Large intestine (tissue), 3 donors: ENCODE results near the gene LIPT1. TPM values are rescaled to one million over a fixed set of nuclear protein-coding genes. Genes with fewer than 3 reads are reported as not detected.

Experiments used
- DNase-seq, 2 donors: peaks; one replicate each; pipeline versions ENCODE4 v3.0.0 to v3.0.0-alpha.2; 2013
- H3K27ac ChIP-seq: one replicate; pipeline ENCODE4 v1.5.1; 2013; ENCODE audit warnings: low read length
- H3K27me3 ChIP-seq: 2 replicates; pipeline ENCODE4 v1.6.1; 2013; ENCODE audit warnings: low read length; ENCODE audit not compliant: control insufficient read depth, insufficient read depth
- H3K36me3 ChIP-seq: 2 replicates; pipeline ENCODE4 v1.6.1; 2013; ENCODE audit warnings: low read length; ENCODE audit not compliant: control insufficient read depth, insufficient read depth
- H3K4me1 ChIP-seq: one replicate; pipeline ENCODE4 v1.6.1; 2013; ENCODE audit warnings: low read length; ENCODE audit not compliant: control insufficient read depth, insufficient read depth
- H3K4me3 ChIP-seq: one replicate; pipeline ENCODE4 v1.5.1; 2013; ENCODE audit warnings: low read length
- H3K9me3 ChIP-seq: one replicate; pipeline ENCODE4 v1.6.1; 2013; ENCODE audit warnings: mild to moderate bottlenecking, low read depth, low read length, moderate library complexity; ENCODE audit not compliant: control insufficient read depth
- WGBS: methylation state at CpG from one replicate; pipeline ENCODE4 v1.1.5; 2013; ENCODE audit warnings: low lambda C conversion rate; ENCODE audit not compliant: insufficient coverage; 5-methylcytosine and 5-hydroxymethylcytosine counted together
- polyA plus RNA-seq: library from polyadenylated mRNA; unstranded; fragments of 120-200 nt; gene quantifications from one replicate; pipeline ENCODE4 v1.2.1, GENCODE V29; 2013

The LIPT1 gene
- polyA plus RNA-seq, 1 donor: 18.4 TPM

DNA sequence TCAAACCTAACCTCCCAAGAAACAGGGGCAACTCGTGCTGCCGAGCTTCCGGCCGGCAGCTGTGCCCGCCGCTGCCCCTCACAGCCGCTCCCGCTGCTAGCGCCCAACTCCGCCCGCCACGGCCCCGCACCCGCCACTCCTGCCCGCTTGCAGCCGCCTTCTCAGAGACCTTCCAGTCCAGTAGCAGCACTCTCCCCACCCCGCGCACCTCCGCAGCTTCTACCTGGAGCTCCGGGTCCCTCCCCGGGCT lies 14.0 kb upstream of the LIPT1 start:
- Histone ChIP-seq H3K36me3 (no peaks in the 10 kb centered on the region), H3K27ac (peak overlapping the region; percentile 96), H3K9me3 (no peaks in the 10 kb centered on the region), H3K27me3 (no peaks in the 10 kb centered on the region), H3K4me3 (peak overlapping the region; percentile 87), H3K4me1 (no peaks in the 10 kb centered on the region)
- DNase-seq: no peak
- WGBS: no CpG with 5 or more reads among the region's 21 CpGs

DNA sequence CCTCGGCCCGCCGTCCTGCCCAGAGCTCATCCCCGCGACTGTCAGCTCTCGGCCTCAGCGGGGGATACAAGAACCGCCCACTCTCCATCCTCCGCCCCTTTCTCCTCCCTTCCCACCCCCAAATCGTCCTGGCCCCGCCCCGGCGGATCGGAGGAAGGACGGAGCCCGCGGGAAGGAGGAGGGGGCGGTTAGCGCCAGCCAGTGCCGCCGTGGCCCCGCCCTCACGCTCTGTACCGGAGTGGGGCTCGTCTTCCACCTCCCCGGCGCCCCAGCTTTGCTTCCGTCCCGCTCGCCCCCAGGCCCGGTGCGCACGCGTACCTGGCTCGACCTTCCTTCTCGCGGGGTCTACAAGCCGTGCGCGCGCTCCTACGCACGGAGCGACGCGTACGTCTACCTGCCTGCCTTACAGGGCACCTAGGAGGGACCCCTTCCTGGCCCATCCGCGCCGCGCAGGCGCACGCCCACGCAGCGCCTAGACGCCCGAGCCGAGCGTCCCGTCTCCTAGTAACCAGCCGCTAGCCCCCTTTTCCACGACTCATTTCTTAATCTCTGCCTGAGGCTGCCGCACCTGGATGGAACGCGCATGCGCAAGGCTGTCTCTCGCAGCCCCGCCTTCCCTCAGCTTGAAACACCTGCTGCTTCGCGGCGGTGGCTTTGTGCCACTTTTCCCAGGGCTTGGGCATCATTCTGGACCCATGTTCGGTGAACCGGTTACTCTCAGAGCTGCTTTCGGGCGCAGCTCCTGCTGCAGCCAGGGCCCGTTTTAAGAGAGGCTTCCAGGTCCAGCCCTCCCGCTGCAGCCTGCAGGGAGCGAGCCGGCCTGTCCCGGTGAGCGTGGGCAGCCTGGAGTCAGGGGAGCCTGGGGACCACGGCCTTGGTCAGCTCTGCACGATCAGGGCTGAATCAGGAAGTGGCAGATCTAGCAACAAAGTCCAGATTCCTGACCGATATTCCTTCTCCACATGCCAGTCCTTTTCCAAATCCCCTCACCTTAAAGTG lies 13.4 kb upstream of the LIPT1 start, which contains the start of gene C2orf15:
C2orf15 (plus strand) TSS at position 598 of the 999 bp plus-strand sequence. CDS start 8,852 bp downstream, outside the sequence.
- H3K27ac ChIP-seq: peak within 1 kb of the TSS; percentile 96
- peak within 1 kb of the TSS; percentile 87 for H3K4me3 ChIP-seq
- no peaks in the 10 kb centered on the region for H3K4me1 ChIP-seq
- DNase-seq: peak; percentile 94 to 97
- WGBS: no CpG with 5 or more reads among the region's 84 CpGs
- no peaks in the 10 kb centered on the region for H3K36me3 ChIP-seq
- H3K9me3 ChIP-seq: no peaks in the 10 kb centered on the region
- H3K27me3 ChIP-seq: no peaks in the 10 kb centered on the region

DNA sequence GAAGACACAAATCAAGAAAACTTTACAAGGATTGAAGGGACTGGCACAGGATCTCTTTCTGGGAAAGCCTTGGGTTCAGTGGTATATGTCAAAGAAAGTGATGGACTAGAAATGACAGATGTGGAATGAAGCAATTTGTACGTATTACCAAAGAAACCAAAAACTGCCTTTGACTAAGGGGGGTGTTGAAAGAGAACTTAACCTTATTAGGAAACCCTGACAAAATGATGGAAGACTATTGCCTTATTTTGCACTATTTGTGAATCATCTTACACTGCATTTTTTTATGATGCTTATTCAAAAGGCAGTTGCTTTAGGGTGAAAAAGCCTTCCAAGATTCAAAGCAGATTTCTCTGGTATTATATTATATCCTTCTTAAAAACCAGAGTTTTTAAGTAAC lies 4.1 kb upstream of the LIPT1 start:
- Histone ChIP-seq H3K27ac (no peak overlapping the region), H3K36me3 (no peaks in the 10 kb centered on the region), H3K4me3 (no peak overlapping the region), H3K9me3 (no peaks in the 10 kb centered on the region), H3K4me1 (peaks cover 5% of the 10 kb centered on the region), H3K27me3 (no peaks in the 10 kb centered on the region)
- no CpG with 5 or more reads among the region's 1 CpG for WGBS
- no peak for DNase-seq

DNA sequence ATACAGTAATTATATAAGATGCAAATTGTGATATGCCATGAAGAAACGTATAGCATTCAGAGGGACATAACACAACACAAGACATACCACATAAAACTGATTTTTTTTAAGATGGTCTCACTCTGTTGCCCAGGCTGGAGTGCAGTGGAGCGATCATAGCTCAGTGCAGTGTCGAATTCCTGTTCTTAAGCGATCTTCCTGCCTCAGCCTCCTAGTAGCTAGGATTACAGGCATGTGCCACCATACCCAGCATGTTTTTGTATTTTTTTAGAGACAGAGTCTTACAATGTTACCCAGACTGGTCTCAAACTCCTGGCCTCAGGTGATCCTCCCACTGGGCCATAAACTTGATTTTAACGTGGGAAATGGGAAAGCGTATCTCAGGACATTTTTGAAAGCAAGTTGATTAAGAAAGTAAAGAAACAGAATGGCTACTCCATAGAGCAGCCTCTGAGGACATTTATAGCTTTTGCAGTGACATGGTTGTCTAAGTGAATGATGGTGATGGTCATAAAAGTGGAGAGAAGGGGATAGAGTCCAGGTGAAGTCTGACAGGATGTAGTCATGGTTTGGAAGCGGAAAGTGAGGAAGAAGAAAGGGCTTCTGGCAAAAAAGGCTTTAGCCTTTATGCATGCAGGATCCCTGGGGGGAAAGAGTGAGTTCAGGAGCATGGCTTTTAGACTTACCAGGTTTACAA lies 2.4 kb upstream of the LIPT1 start:
- peak; percentile 61 to 85 for DNase-seq
- H3K9me3 ChIP-seq: no peaks in the 10 kb centered on the region
- H3K4me1 ChIP-seq: peaks cover 5% of the 10 kb centered on the region
- no peaks in the 10 kb centered on the region for H3K27me3 ChIP-seq
- peak overlapping the region; percentile 69 for H3K27ac ChIP-seq
- peaks cover 5% of the 10 kb centered on the region for H3K36me3 ChIP-seq
- H3K4me3 ChIP-seq: no peak overlapping the region
- WGBS: 7% methylated on average over 2 of the region's 7 CpGs

DNA sequence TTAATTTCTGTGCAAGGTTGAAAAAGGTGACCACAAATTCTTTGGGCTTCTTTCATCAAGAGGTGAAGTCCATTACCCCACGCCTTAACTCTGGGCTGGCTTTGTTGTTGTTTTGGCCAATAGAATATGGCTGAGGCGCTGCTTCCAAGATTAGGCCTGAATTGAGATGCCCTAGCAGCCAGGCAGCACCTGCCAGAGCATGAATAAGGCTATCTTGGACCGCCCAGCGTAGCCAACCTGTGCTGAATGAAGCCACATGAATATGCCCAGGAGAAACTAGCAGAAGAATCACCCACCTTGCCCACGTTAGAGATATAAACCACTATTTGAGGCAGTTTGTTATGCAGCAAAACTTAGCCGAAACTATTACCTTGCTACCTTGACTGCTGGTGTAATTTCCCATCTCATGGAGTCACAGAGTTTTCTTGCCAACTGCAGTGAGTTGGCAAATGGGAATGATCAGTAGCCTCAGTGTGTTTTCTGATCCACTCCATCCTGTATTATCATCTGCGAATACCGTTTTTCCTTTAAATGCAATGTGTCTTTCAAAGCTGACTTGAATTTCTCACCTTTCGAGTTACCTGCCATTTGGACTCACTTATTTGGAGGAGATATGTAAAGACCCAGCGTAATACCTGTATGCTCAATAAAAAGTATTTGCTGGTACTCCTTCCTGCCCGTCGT lies 704 bp upstream of the LIPT1 start:
- Histone ChIP-seq H3K9me3 (no peaks in the 10 kb centered on the region), H3K27ac (peak overlapping the region; percentile 85), H3K4me3 (peak overlapping the region; percentile 66), H3K36me3 (peaks cover 9% of the 10 kb centered on the region), H3K4me1 (peaks cover 5% of the 10 kb centered on the region), H3K27me3 (no peaks in the 10 kb centered on the region)
- no CpG with 5 or more reads among the region's 12 CpGs for WGBS
- peak in 1 of 2 donors; percentile 40 for DNase-seq

DNA sequence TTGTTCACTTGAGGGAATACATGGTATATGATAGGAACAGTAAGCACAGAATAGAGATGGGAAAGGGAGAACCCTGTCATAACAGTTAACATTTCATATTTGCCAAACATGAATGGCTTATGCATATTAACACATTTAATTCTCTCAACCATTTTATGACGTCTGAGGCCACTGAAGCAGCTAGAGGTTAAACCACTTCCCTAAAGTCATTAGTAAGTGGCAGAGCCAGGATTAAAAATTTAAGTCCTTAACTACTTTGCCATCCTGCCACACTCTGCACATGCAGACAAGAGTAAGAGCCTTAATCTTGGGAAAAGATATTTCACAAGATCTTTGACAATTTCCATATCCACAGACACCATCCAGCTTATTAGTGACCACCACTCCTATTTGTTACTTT lies 2.1 kb downstream of the LIPT1 start:
- Histone ChIP-seq H3K4me3 (no peak overlapping the region), H3K36me3 (peaks cover 13% of the 10 kb centered on the region), H3K27me3 (no peaks in the 10 kb centered on the region), H3K27ac (no peak overlapping the region), H3K9me3 (no peaks in the 10 kb centered on the region), H3K4me1 (peaks cover 4% of the 10 kb centered on the region)
- DNase-seq: no peak
- whole genome bisulfite sequencing: 100% methylated on average over 1 of the region's 1 CpG

DNA sequence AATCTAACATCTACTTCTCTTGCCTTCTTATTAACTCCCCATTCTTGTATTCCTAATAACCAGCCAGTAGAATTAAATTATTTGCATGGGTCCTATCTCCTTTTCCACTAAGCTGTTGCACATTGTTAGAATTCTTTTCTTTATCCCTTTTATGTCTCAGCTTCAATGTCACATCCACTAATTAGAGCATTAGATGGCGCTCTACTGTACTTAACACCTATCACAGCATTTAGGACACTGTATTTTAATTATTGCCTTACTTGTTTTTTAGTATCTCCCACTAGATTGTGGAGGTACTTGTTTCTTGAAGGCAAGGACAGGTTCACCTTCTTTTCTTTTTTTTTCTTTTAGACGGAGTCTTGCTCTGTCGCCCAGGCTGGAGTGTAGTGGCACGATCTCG lies 3.8 kb downstream of the LIPT1 start:
- Histone ChIP-seq H3K9me3 (no peaks in the 10 kb centered on the region), H3K27ac (no peak overlapping the region), H3K4me1 (no peaks in the 10 kb centered on the region), H3K36me3 (peaks cover 16% of the 10 kb centered on the region), H3K27me3 (no peaks in the 10 kb centered on the region), H3K4me3 (no peak overlapping the region)
- no CpG with 5 or more reads among the region's 5 CpGs for WGBS
- DNase-seq: no peak

DNA sequence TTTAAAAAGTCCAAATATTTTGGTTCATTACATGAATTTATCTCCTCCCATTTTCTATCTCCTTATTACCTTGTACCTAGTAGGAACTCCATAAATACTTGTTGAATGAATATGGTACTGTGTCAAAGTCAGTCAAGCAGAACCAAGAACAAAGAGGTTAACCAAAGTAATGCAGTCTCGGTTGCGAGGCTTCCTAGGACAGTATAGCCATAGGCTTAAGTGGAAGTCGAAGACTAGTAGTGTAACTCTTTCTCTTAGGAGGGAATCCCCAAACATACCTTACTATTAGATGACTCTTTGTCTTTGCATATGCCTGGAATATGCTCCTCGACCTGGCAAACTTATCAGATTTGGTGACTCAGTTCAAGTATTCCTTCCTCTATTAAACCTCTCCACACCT lies 4.8 kb downstream of the LIPT1 start:
- no peak for DNase-seq
- Histone ChIP-seq H3K36me3 (peaks cover 18% of the 10 kb centered on the region), H3K4me3 (no peak overlapping the region), H3K27ac (no peak overlapping the region), H3K4me1 (no peaks in the 10 kb centered on the region), H3K27me3 (no peaks in the 10 kb centered on the region), H3K9me3 (no peaks in the 10 kb centered on the region)
- 70% methylated on average over 2 of the region's 4 CpGs for WGBS

DNA sequence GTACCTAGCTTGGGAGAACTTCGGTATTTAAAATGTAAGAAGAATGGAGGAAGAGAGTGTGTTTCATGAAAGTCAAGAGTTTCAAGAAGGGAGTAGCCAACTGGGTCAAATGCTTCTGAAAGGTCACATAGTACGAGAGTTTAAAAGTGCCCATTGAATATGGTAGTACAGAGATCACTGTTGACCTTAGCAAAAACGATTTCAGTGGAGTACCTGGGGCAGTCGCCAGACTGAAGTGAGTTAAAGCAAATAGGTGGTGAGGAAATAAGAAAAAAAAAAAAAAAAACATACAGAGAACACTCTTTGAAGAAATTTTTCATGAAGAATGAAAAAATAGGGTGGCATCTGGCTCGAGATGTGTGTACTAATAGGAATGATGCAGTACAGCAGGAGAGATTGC lies 11.5 kb downstream of the LIPT1 start:
- H3K9me3 ChIP-seq: no peaks in the 10 kb centered on the region
- WGBS: 100% methylated on average over 5 of the region's 5 CpGs
- no peaks in the 10 kb centered on the region for H3K27me3 ChIP-seq
- DNase-seq: no peak
- H3K4me3 ChIP-seq: no peak overlapping the region
- no peaks in the 10 kb centered on the region for H3K4me1 ChIP-seq
- peaks cover 28% of the 10 kb centered on the region for H3K36me3 ChIP-seq
- H3K27ac ChIP-seq: no peak overlapping the region

DNA sequence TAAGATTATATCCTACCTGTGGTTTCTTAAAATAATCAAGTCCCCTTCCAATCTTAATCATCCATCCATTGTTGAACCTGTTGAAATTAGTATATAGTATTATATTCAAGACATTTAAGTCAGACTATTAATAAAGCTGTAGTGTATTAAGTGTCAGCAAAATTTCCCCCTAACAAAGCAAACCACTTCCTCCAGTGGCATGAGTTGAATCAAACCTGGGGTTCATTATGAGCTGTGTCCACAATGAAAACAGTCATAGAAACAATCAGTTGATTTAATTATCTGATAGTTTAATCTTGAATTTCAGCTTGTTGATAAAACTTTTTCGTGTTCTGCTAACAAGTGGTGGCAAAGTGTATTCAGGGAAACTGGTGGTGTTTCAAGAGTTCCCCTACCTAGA lies 14.8 kb downstream of the LIPT1 start:
- Histone ChIP-seq H3K9me3 (no peaks in the 10 kb centered on the region), H3K27ac (no peak overlapping the region), H3K36me3 (peaks cover 39% of the 10 kb centered on the region), H3K4me3 (no peak overlapping the region), H3K4me1 (no peaks in the 10 kb centered on the region), H3K27me3 (no peaks in the 10 kb centered on the region)
- whole genome bisulfite sequencing: 86% methylated on average over 1 of the region's 1 CpG
- DNase-seq: no peak
